MM.1S (cell line): Measurements from ENCODE around the gene NAT9.

Experiments
- CTCF ChIP-seq: fragments of 300-600 bp; sonication (generic); IDR thresholded peaks from 2 replicates; pipeline ENCODE4 v1.5.1; 2016; ENCODE audit warnings: antibody characterized with exemption, low read length, mixed read lengths
- EZH2 ChIP-seq: fragments of 300-600 bp; sonication (generic); optimal IDR thresholded peaks from 2 replicates; pipeline ENCODE3; 2017; ENCODE audit warnings: low read depth, mild to moderate bottlenecking, antibody characterized with exemption, low read length, mixed read lengths
- EZH2phosphoT487 ChIP-seq: fragments of 300-600 bp; sonication (generic); IDR thresholded peaks from 2 replicates; pipeline ENCODE4 v1.6.1; 2018; ENCODE audit warnings: antibody characterized with exemption, low read length

GRCh38 chr17:74806334-74806733, 30.2 kb upstream of the NAT9 start:
- no peak for TF ChIP-seq CTCF
- TF ChIP-seq EZH2, result no peak
- no peak for TF ChIP-seq EZH2phosphoT487
